H9 (cell line): Measurements from ENCODE around the gene RAB4B. TPM values are rescaled to one million over a fixed set of nuclear protein-coding genes. Genes with fewer than 3 reads are reported as not detected.
"Not testable (repeated sequence)": the region's sequence is repeated elsewhere in the genome, so short reads cannot be mapped to it uniquely, and the experiment has no call there.

Source experiments
- DNase-seq: peaks from one replicate; pipeline ENCODE4 v3.0.0-alpha.2; 2017
- H2AFZ ChIP-seq: one replicate; pipeline ENCODE4 v1.6.1; 2013; ENCODE audit warnings: mild to moderate bottlenecking, low read length, control low read depth, moderate library complexity
- H2AK5ac ChIP-seq: 2 replicates; pipeline ENCODE4 v1.6.1; 2013; ENCODE audit warnings: low read length, control low read depth, mixed read lengths; ENCODE audit not compliant: insufficient read length
- H2BK120ac ChIP-seq: one replicate; pipeline ENCODE4 v1.6.1; 2013; ENCODE audit warnings: low read depth, mild to moderate bottlenecking, low read length, control low read depth, inconsistent platforms; ENCODE audit not compliant: poor library complexity, severe bottlenecking
- H2BK12ac ChIP-seq: 2 replicates; pipeline ENCODE4 v1.6.1; 2013; ENCODE audit warnings: low read length, control low read depth, mixed read lengths, low read depth; ENCODE audit not compliant: insufficient read length
- H2BK15ac ChIP-seq: 2 replicates; pipeline ENCODE4 v1.6.1; 2013; ENCODE audit warnings: low read depth, low read length, control low read depth
- H2BK20ac ChIP-seq: one replicate; pipeline ENCODE4 v1.6.1; 2013; ENCODE audit warnings: low read depth, mild to moderate bottlenecking, low read length, control low read depth, inconsistent platforms; ENCODE audit not compliant: poor library complexity, severe bottlenecking
- H2BK5ac ChIP-seq: 2 replicates; pipeline ENCODE4 v1.6.1; 2013; ENCODE audit warnings: low read length, control low read depth, mixed read lengths; ENCODE audit not compliant: insufficient read length
- H3K14ac ChIP-seq: 2 replicates; pipeline ENCODE4 v1.6.1; 2013; ENCODE audit warnings: low read length, control low read depth; ENCODE audit not compliant: insufficient read depth
- H3K18ac ChIP-seq: 2 replicates; pipeline ENCODE4 v1.6.1; 2013; ENCODE audit warnings: low read depth, mild to moderate bottlenecking, mixed read lengths, low read length, control low read depth; ENCODE audit not compliant: insufficient read length
- H3K23ac ChIP-seq: 2 replicates; pipeline ENCODE4 v1.6.1; 2013; ENCODE audit warnings: low read length, control low read depth, mixed read lengths, low read depth; ENCODE audit not compliant: insufficient read length
- H3K23me2 ChIP-seq: 2 replicates; pipeline ENCODE4 v1.6.1; 2013; ENCODE audit warnings: low read depth, mild to moderate bottlenecking, mixed read lengths, low read length, control low read depth; ENCODE audit not compliant: insufficient read length, poor library complexity, severe bottlenecking
- H3K27ac ChIP-seq: 2 replicates; pipeline ENCODE4 v1.5.1; 2013; ENCODE audit warnings: low read length, control low read depth, mixed read lengths, low read depth; ENCODE audit not compliant: insufficient read length
- H3K27me3 ChIP-seq: 2 replicates; pipeline ENCODE4 v1.6.1; 2013; ENCODE audit warnings: low read length, control low read depth, inconsistent platforms; ENCODE audit not compliant: insufficient read depth
- H3K4ac ChIP-seq: 2 replicates; pipeline ENCODE4 v1.6.1; 2013; ENCODE audit warnings: low read depth, mild to moderate bottlenecking, control low read depth, inconsistent platforms, low read length, moderate library complexity
- H3K4me1 ChIP-seq: 2 replicates; pipeline ENCODE4 v1.6.1; 2013; ENCODE audit warnings: low read length, control low read depth, inconsistent platforms; ENCODE audit not compliant: insufficient read depth
- H3K4me2 ChIP-seq: 2 replicates; pipeline ENCODE4 v1.6.1; 2013; ENCODE audit warnings: low read length, control low read depth, mixed read lengths; ENCODE audit not compliant: insufficient read length, insufficient read depth
- H3K56ac ChIP-seq: 2 replicates; pipeline ENCODE4 v1.6.1; 2013; ENCODE audit warnings: low read depth, mild to moderate bottlenecking, mixed read lengths, low read length, control low read depth; ENCODE audit not compliant: insufficient read length
- H3K79me1 ChIP-seq: 2 replicates; pipeline ENCODE4 v1.6.1; 2013; ENCODE audit warnings: low read depth, mild to moderate bottlenecking, moderate library complexity, low read length, control low read depth, inconsistent platforms; ENCODE audit not compliant: insufficient read depth, poor library complexity, severe bottlenecking
- H3K79me2 ChIP-seq: 2 replicates; pipeline ENCODE4 v1.6.1; 2013; ENCODE audit warnings: low read length, control low read depth, inconsistent platforms; ENCODE audit not compliant: insufficient read depth
- H3K9ac ChIP-seq: 2 replicates; pipeline ENCODE4 v1.6.1; 2013; ENCODE audit warnings: low read length, control low read depth, mixed read lengths; ENCODE audit not compliant: insufficient read length; ENCODE audit errors: extremely low read depth
- H3K9me3 ChIP-seq: one replicate; pipeline ENCODE4 v1.6.1; 2013; ENCODE audit warnings: low read depth, low read length, inconsistent platforms; ENCODE audit not compliant: control insufficient read depth
- H3T11ph ChIP-seq: one replicate; pipeline ENCODE4 v1.6.1; 2013; ENCODE audit warnings: mild to moderate bottlenecking, low read length, control low read depth, inconsistent platforms
- H4K20me1 ChIP-seq: one replicate; pipeline ENCODE4 v1.6.1; 2013; ENCODE audit not compliant: control insufficient read depth, insufficient read length, insufficient read depth
- H4K5ac ChIP-seq: 2 replicates; pipeline ENCODE4 v1.6.1; 2013; ENCODE audit warnings: low read depth, mild to moderate bottlenecking, mixed read lengths, low read length, control low read depth; ENCODE audit not compliant: insufficient read length
- H4K8ac ChIP-seq: replicated peaks from 2 replicates; pipeline ENCODE4 v1.6.1; 2013; ENCODE audit warnings: low read length, control low read depth, mixed read lengths, low read depth; ENCODE audit not compliant: insufficient read length
- H4K91ac ChIP-seq: 2 replicates; pipeline ENCODE4 v1.6.1; 2013; ENCODE audit warnings: low read depth, mild to moderate bottlenecking, moderate library complexity, mixed read lengths, low read length, control low read depth; ENCODE audit not compliant: insufficient read length
- H3K27ac Mint-ChIP-seq, 3 experiments: 2 replicates in 2 of 3; 3 replicates in 1 of 3; pipeline ENCODE4 v1.8.0; 2020 to 2021; ENCODE audit warnings: mixed read lengths in 3 of 3, mild to moderate bottlenecking in 1 of 3, moderate library complexity in 1 of 3
- H3K27me3 Mint-ChIP-seq: 2 replicates; pipeline ENCODE4 v1.8.0; 2021; ENCODE audit warnings: low read depth, mild to moderate bottlenecking, moderate library complexity, mixed read lengths
- H3K36me3 Mint-ChIP-seq, 3 experiments: 2 replicates in 2 of 3; 3 replicates in 1 of 3; pipeline ENCODE4 v1.8.0; 2020 to 2021; ENCODE audit warnings: low read depth in 3 of 3, mixed read lengths in 3 of 3; ENCODE audit not compliant: insufficient read depth in 1 of 3
- H3K4me1 Mint-ChIP-seq, 2 experiments: 2 replicates each; pipeline ENCODE4 v1.8.0; 2020; ENCODE audit warnings: mixed read lengths in 2 of 2
- H3K4me3 Mint-ChIP-seq, 2 experiments: 2 replicates in 1 of 2; 3 replicates in 1 of 2; pipeline ENCODE4 v1.8.0; 2020 to 2021; ENCODE audit warnings: mild to moderate bottlenecking in 2 of 2, mixed read lengths in 2 of 2, moderate library complexity in 1 of 2
- H3K9me3 Mint-ChIP-seq, 2 experiments: 2 replicates in 1 of 2; 3 replicates in 1 of 2; pipeline ENCODE4 v1.8.0; 2020; ENCODE audit warnings: mild to moderate bottlenecking in 2 of 2, mixed read lengths in 2 of 2, moderate library complexity in 1 of 2
- WGBS: extraction: QIAGEN DNeasy Blood & Tissue Kit; methylation state at CpG from one replicate; pipeline ENCODE4 v1.1.7; 2013; ENCODE audit warnings: missing lambda C conversion rate, low lambda C conversion rate, mixed read lengths; ENCODE audit not compliant: insufficient read length; ENCODE audit errors: extremely low coverage; 5-methylcytosine and 5-hydroxymethylcytosine counted together
- total RNA-seq: library from RNA; stranded (reverse); gene quantifications from 2 replicates; pipeline ENCODE4 v1.2.1, GENCODE V29; 2021

RAB4B gene
- total RNA-seq, 1 experiment from 2014 or later: 26.8 TPM

DNA sequence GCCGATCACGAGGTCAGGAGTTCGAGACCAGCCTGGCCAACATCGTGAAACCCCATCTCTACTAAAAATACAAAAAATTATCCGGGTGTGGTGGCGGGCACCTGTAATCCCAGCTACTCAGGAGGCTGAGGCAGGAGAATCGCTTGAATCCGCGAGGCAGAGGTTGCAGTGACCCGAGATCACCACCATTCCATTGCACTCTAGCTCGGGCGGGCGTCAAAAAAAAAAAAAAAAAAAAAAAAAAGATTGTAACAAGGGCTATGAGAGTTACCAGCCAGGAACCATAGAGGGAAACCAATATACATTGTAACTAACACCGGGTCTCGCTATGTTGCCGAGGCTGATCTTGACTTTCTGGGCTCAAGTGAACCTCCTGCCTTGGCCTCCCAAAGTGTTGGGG lies 45.7 kb upstream of the RAB4B start:
- not testable (repeated sequence) for H2BK15ac ChIP-seq, H3K27me3 ChIP-seq, H3K9ac ChIP-seq, DNase-seq, H3K23ac ChIP-seq, H3K23me2 ChIP-seq, H2BK5ac ChIP-seq, H3K18ac ChIP-seq, H2AFZ ChIP-seq, H4K5ac ChIP-seq, H4K20me1 ChIP-seq, H3K27ac ChIP-seq, H3K56ac ChIP-seq, H2BK12ac ChIP-seq, H3K9me3 Mint-ChIP-seq, H3K27ac Mint-ChIP-seq, H3K9me3 ChIP-seq, H3K4me2 ChIP-seq, H3K4me1 Mint-ChIP-seq, H4K91ac ChIP-seq, H3K4ac ChIP-seq, H2AK5ac ChIP-seq, H2BK120ac ChIP-seq, H3T11ph ChIP-seq, H3K14ac ChIP-seq, H3K4me1 ChIP-seq, H3K4me3 Mint-ChIP-seq, H2BK20ac ChIP-seq, H3K79me1 ChIP-seq, H3K27me3 Mint-ChIP-seq, H3K79me2 ChIP-seq, H4K8ac ChIP-seq
- peaks cover 15 to 81% (median 66%) of the 10 kb centered on the region in 3 experiments; a peak in 6 of 7 replicates for H3K36me3 Mint-ChIP-seq
- no CpG with 5 or more reads among the region's 16 CpGs for WGBS
